H1 (cell line): ENCODE data around the gene HP1BP3. TPM values are rescaled to one million over a fixed set of nuclear protein-coding genes. Genes with fewer than 3 reads are reported as not detected.
"Not testable (repeated sequence)": the region's sequence is repeated elsewhere in the genome, so short reads cannot be mapped to it uniquely, and the experiment has no call there.

Experiments used
- CTCF ChIA-PET: fragments of 300-600 bp; sonication (Branson Sonifier 250); formaldehyde crosslinking; loops from one replicate; lab custom pipeline; 2021; ENCODE audit not compliant: partially characterized antibody; lab: Charles Lee
- POLR2A ChIA-PET: fragments of 300-600 bp; sonication (Branson Sonifier 250); formaldehyde crosslinking; loops from one replicate; lab custom pipeline; 2021; ENCODE audit warnings: inconsistent platforms; ENCODE audit not compliant: partially characterized antibody; lab: Charles Lee
- DNase-seq, 2 experiments: peaks; one replicate each; pipeline versions ENCODE4 v3.0.0 to v3.0.0-alpha.2; 2010 to 2022; ENCODE audit warnings: low spot score in 2 of 2, low read depth in 1 of 2, mixed read lengths in 1 of 2
- FAIRE-seq: peaks from 2 replicates; lab custom pipeline; 2011; peaks lifted over from hg19 to GRCh38; lab: Jason Lieb, UNC
- H2AFZ ChIP-seq: 2 replicates; pipeline ENCODE4 v1.8.1; 2012; ENCODE audit warnings: low read length, inconsistent platforms
- H2AK5ac ChIP-seq: 2 replicates; pipeline ENCODE4 v1.6.1; 2013; ENCODE audit warnings: low read depth, low read length
- H2BK120ac ChIP-seq: replicated peaks from 2 replicates; pipeline ENCODE3; 2013; ENCODE audit warnings: low read depth, low read length, inconsistent platforms
- H2BK12ac ChIP-seq: 2 replicates; pipeline ENCODE4 v1.6.1; 2013; ENCODE audit warnings: low read depth, low read length
- H2BK15ac ChIP-seq: 2 replicates; pipeline ENCODE4 v1.6.1; 2013; ENCODE audit warnings: low read length
- H2BK20ac ChIP-seq: 2 replicates; pipeline ENCODE4 v1.6.1; 2013; ENCODE audit warnings: low read length
- H2BK5ac ChIP-seq: 2 replicates; pipeline ENCODE4 v1.6.1; 2013; ENCODE audit warnings: low read depth, low read length
- H3K14ac ChIP-seq: 2 replicates; pipeline ENCODE4 v1.6.1; 2013; ENCODE audit warnings: inconsistent platforms; ENCODE audit not compliant: insufficient read length
- H3K18ac ChIP-seq: 2 replicates; pipeline ENCODE4 v1.6.1; 2013; ENCODE audit warnings: low read length; ENCODE audit errors: extremely low read depth
- H3K23ac ChIP-seq: 2 replicates; pipeline ENCODE4 v1.6.1; 2013; ENCODE audit warnings: inconsistent platforms; ENCODE audit not compliant: insufficient read length
- H3K23me2 ChIP-seq: 2 replicates; pipeline ENCODE4 v1.6.1; 2013; ENCODE audit warnings: low read depth, low read length
- H3K27ac ChIP-seq: 2 replicates; pipeline ENCODE4 v1.6.1; 2011; ENCODE audit warnings: low read depth, low read length, inconsistent platforms
- H3K27me3 ChIP-seq, 4 experiments: replicated peaks in 1 of 4; 1 replicate in 1 of 4; 2 replicates in 3 of 4; pipeline versions ENCODE4 v1.6.1 to v1.8.1; 2011 to 2013; ENCODE audit warnings: low read length in 3 of 4, mild to moderate bottlenecking in 3 of 4, inconsistent platforms in 2 of 4, mixed read lengths in 2 of 4, moderate library complexity in 1 of 4; ENCODE audit not compliant: control insufficient read depth in 3 of 4, insufficient read depth in 3 of 4; ENCODE audit errors: extremely low read depth in 1 of 4
- H3K36me3 ChIP-seq, 4 experiments: 2 replicates each; pipeline versions ENCODE4 v1.6.1 to v1.8.1; 2011 to 2013; ENCODE audit warnings: mild to moderate bottlenecking in 4 of 4, low read length in 3 of 4, moderate library complexity in 2 of 4, control low read depth in 1 of 4, inconsistent platforms in 1 of 4; ENCODE audit not compliant: insufficient read depth in 4 of 4, control insufficient read depth in 2 of 4
- H3K4ac ChIP-seq: replicated peaks from 2 replicates; pipeline ENCODE3; 2013; ENCODE audit warnings: low read length, low read depth, mixed read lengths, inconsistent platforms; ENCODE audit not compliant: insufficient read length
- H3K4me1 ChIP-seq, 4 experiments: replicated peaks in 1 of 4; 1 replicate in 1 of 4; 2 replicates in 3 of 4; pipeline versions ENCODE4 v1.6.1 to v1.8.1; 2011 to 2013; ENCODE audit warnings: low read length in 3 of 4, inconsistent platforms in 2 of 4, mixed read lengths in 1 of 4; ENCODE audit not compliant: insufficient read depth in 4 of 4, control insufficient read depth in 3 of 4
- H3K4me2 ChIP-seq, 2 experiments: 2 replicates each; pipeline versions ENCODE4 v1.6.1 to v1.8.1; 2011 to 2013; ENCODE audit warnings: low read depth in 2 of 2, low read length in 2 of 2, control low read depth in 1 of 2, inconsistent platforms in 1 of 2, mild to moderate bottlenecking in 1 of 2; ENCODE audit not compliant: insufficient read depth in 1 of 2
- H3K4me3 ChIP-seq, 4 experiments: fragments of 200-600, 300-600 bp in 1 of 4; sonication (generic), shearing (Covaris generic), sonication (Bioruptor Twin) in 1 of 4; 2 replicates each; pipeline versions ENCODE4 v1.5.1 to v1.8.1; 2011 to 2016; ENCODE audit warnings: low read length in 4 of 4, low read depth in 3 of 4, control low read depth in 2 of 4, inconsistent platforms in 2 of 4, mild to moderate bottlenecking in 2 of 4, mixed read lengths in 1 of 4, moderate library complexity in 1 of 4; ENCODE audit not compliant: insufficient read depth in 2 of 4; ENCODE audit errors: extremely low read depth in 1 of 4
- H3K56ac ChIP-seq: replicated peaks from 2 replicates; pipeline ENCODE3; 2013; ENCODE audit warnings: low read depth, mild to moderate bottlenecking, mixed read lengths, low read length, inconsistent platforms; ENCODE audit not compliant: insufficient read length
- H3K79me1 ChIP-seq: 2 replicates; pipeline ENCODE4 v1.6.1; 2013; ENCODE audit warnings: low read depth, low read length, control low read depth
- H3K79me2 ChIP-seq, 2 experiments: 2 replicates each; pipeline versions ENCODE4 v1.6.1 to v1.8.1; 2012 to 2013; ENCODE audit warnings: low read length in 2 of 2, mild to moderate bottlenecking in 2 of 2, inconsistent platforms in 1 of 2; ENCODE audit not compliant: insufficient read depth in 2 of 2, control insufficient read depth in 1 of 2
- H3K9ac ChIP-seq, 4 experiments: replicated peaks in 1 of 4; 1 replicate in 1 of 4; 2 replicates in 3 of 4; pipeline versions ENCODE4 v1.6.1 to v1.8.1; 2011 to 2013; ENCODE audit warnings: low read depth in 3 of 4, low read length in 3 of 4, control low read depth in 2 of 4, mild to moderate bottlenecking in 2 of 4, moderate library complexity in 2 of 4, inconsistent platforms in 1 of 4; ENCODE audit errors: extremely low read depth in 1 of 4
- H3K9me3 ChIP-seq, 2 experiments: 2 replicates each; pipeline versions ENCODE4 v1.6.1 to v1.8.1; 2012 to 2013; ENCODE audit warnings: mild to moderate bottlenecking in 2 of 2, moderate library complexity in 2 of 2, control low read depth in 1 of 2, inconsistent platforms in 1 of 2, low read depth in 1 of 2, low read length in 1 of 2, mixed read lengths in 1 of 2; ENCODE audit not compliant: insufficient read depth in 2 of 2
- H4K20me1 ChIP-seq, 2 experiments: replicated peaks in 1 of 2; 2 replicates each; pipeline versions ENCODE3 to v1.8.1; 2011 to 2013; ENCODE audit warnings: inconsistent platforms in 2 of 2, low read length in 2 of 2, mild to moderate bottlenecking in 1 of 2; ENCODE audit not compliant: insufficient read depth in 2 of 2, control insufficient read depth in 1 of 2
- H4K5ac ChIP-seq: 2 replicates; pipeline ENCODE4 v1.6.1; 2013; ENCODE audit warnings: low read length, low read depth, mixed read lengths, inconsistent platforms; ENCODE audit not compliant: insufficient read length
- H4K8ac ChIP-seq: 2 replicates; pipeline ENCODE4 v1.8.0; 2013; ENCODE audit warnings: mild to moderate bottlenecking, moderate library complexity, low read length, inconsistent platforms; ENCODE audit not compliant: insufficient read depth; ENCODE audit errors: extremely low read depth
- H4K91ac ChIP-seq: replicated peaks from 2 replicates; pipeline ENCODE3; 2013; ENCODE audit warnings: low read length, mixed read lengths, inconsistent platforms; ENCODE audit not compliant: insufficient read length
- WGBS, 2 experiments: shearing (Covaris generic) in 1 of 2; methylation state at CpG; one replicate each; pipeline versions ENCODE4 v1.1.6 to v1.1.7; 2013 to 2015; ENCODE audit warnings: low lambda C conversion rate in 2 of 2, mixed read lengths in 2 of 2, inconsistent platforms in 1 of 2, low coverage in 1 of 2, missing lambda C conversion rate in 1 of 2; ENCODE audit not compliant: insufficient replicate concordance in 2 of 2, insufficient coverage in 1 of 2, insufficient read length in 1 of 2; ENCODE audit errors: extremely low coverage in 1 of 2, missing lambda C conversion rate in 1 of 2; 5-methylcytosine and 5-hydroxymethylcytosine counted together
- polyA plus RNA-seq, 7 experiments: library from polyadenylated mRNA; depleted of rRNA in 3 of 7; stranded (reverse) in 5 of 7; unstranded in 2 of 7; fragments of >200 nt in 5 of 7; fragments of 200-250 nt in 2 of 7; gene quantifications; 1 replicate in 5 of 7; 2 replicates in 1 of 7; 4 replicates in 1 of 7; pipeline versions ENCODE4 v1.2.1 to v1.2.3, GENCODE V29; 2011 to 2013; ENCODE audit warnings: missing spikeins in 2 of 7, mixed read lengths in 2 of 7
- total RNA-seq: library from RNA; stranded (reverse); fragmentation: NEBNext Ultra II Directional; extraction: Animal tissue kit (Norgen Biotek cat#: 25700); gene quantifications from 2 replicates; pipeline ENCODE4 v1.2.1, GENCODE V29; 2021

Gene HP1BP3
- total and polyA plus RNA-seq, 2 of the 8 experiments (the other 6 are each of a cell fraction or from before 2014, with no cell fraction given) = 47.4 to 125 TPM

DNA sequence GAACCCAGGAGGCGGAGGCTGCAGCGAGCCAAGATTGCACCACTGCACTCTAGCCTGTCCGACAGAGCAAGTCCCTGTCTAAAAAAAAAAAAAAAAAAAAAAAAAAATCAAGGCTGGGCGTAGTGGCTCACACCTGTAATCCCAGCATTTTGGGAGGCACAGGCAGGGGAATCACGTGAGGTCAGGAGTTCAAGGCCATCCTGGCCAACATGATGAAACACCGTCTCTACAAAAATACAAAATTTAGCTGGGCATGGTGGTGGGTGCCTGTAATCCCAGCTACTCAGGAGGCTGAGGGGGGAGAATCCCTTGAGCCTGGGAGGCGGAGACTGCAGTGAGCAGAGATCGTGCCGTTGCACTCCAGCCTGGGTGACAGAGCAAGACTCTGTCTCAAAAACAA is 2.5 kb upstream of the HP1BP3 start:
- DNase-seq, H3K23ac ChIP-seq, H3K4me1 ChIP-seq, H2BK12ac ChIP-seq, H2AK5ac ChIP-seq, H4K91ac ChIP-seq, H4K5ac ChIP-seq, POLR2A ChIA-PET, H3K27ac ChIP-seq, H2BK120ac ChIP-seq, H2BK5ac ChIP-seq, H4K8ac ChIP-seq, FAIRE-seq, H4K20me1 ChIP-seq, H3K18ac ChIP-seq, H3K9me3 ChIP-seq, H3K9ac ChIP-seq, H3K36me3 ChIP-seq, H3K79me1 ChIP-seq, H2AFZ ChIP-seq, H3K4ac ChIP-seq, H3K23me2 ChIP-seq, H3K4me2 ChIP-seq, H3K56ac ChIP-seq, H3K14ac ChIP-seq, H2BK15ac ChIP-seq, H3K27me3 ChIP-seq, H3K4me3 ChIP-seq, H2BK20ac ChIP-seq: not testable (repeated sequence)
- CTCF ChIA-PET = interaction anchor here (0.6 to 1.6 kb wide), 3 partner anchors 389 to 1077 kb away, joined by 3 to 4 read pairs (median 3); no protein-coding TSS in a partner anchor
- peaks cover 5 to 16% of the 10 kb centered on the region in 2 experiments; a peak in 3 of 4 replicates for H3K79me2 ChIP-seq
- WGBS, 2 experiments = 94% methylated on average over 8 of the region's 9 CpGs; no CpG with 5 or more reads in 1 of the 2 experiments
